ENCODE data around the gene ABCB11.

GRCh38 chr2:168970711-168971233 is 60.4 kb downstream of the ABCB11 start:
- TF ChIP-seq BHLHE40 (IDR thresholded peaks at IDR 0.05; ENCODE audit: low read length), result no peak
- TF ChIP-seq ZFP91 (CRISPR knock-in tag; IDR thresholded peaks at IDR 0.05), result no peak
- no peak for TF ChIP-seq FOXA1 (IDR thresholded peaks at IDR 0.05; ENCODE audit: borderline replicate concordance)
- no peak for TF ChIP-seq MLX (CRISPR knock-in tag; conservative IDR thresholded peaks at IDR 0.05)
- TF ChIP-seq, protein P1, sequence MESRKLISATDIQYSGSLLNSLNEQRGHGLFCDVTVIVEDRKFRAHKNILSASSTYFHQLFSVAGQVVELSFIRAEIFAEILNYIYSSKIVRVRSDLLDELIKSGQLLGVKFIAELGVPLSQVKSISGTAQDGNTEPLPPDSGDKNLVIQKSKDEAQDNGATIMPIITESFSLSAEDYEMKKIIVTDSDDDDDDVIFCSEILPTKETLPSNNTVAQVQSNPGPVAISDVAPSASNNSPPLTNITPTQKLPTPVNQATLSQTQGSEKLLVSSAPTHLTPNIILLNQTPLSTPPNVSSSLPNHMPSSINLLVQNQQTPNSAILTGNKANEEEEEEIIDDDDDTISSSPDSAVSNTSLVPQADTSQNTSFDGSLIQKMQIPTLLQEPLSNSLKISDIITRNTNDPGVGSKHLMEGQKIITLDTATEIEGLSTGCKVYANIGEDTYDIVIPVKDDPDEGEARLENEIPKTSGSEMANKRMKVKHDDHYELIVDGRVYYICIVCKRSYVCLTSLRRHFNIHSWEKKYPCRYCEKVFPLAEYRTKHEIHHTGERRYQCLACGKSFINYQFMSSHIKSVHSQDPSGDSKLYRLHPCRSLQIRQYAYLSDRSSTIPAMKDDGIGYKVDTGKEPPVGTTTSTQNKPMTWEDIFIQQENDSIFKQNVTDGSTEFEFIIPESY (CRISPR knock-in tag; IDR thresholded peaks at IDR 0.05), result no peak
- no peak for TF ChIP-seq ZC3H4 (CRISPR knock-in tag; IDR thresholded peaks at IDR 0.05; ENCODE audit: borderline replicate concordance)
- TF ChIP-seq BRD9 (IDR thresholded peaks at IDR 0.05; ENCODE audit: low read depth, partially characterized antibody), result no peak
- no peak for TF ChIP-seq SP2 (IDR thresholded peaks at IDR 0.05; ENCODE audit: extremely low read depth, low read depth, low read length, poor library complexity, severe bottlenecking)
- TF ChIP-seq, protein P2, sequence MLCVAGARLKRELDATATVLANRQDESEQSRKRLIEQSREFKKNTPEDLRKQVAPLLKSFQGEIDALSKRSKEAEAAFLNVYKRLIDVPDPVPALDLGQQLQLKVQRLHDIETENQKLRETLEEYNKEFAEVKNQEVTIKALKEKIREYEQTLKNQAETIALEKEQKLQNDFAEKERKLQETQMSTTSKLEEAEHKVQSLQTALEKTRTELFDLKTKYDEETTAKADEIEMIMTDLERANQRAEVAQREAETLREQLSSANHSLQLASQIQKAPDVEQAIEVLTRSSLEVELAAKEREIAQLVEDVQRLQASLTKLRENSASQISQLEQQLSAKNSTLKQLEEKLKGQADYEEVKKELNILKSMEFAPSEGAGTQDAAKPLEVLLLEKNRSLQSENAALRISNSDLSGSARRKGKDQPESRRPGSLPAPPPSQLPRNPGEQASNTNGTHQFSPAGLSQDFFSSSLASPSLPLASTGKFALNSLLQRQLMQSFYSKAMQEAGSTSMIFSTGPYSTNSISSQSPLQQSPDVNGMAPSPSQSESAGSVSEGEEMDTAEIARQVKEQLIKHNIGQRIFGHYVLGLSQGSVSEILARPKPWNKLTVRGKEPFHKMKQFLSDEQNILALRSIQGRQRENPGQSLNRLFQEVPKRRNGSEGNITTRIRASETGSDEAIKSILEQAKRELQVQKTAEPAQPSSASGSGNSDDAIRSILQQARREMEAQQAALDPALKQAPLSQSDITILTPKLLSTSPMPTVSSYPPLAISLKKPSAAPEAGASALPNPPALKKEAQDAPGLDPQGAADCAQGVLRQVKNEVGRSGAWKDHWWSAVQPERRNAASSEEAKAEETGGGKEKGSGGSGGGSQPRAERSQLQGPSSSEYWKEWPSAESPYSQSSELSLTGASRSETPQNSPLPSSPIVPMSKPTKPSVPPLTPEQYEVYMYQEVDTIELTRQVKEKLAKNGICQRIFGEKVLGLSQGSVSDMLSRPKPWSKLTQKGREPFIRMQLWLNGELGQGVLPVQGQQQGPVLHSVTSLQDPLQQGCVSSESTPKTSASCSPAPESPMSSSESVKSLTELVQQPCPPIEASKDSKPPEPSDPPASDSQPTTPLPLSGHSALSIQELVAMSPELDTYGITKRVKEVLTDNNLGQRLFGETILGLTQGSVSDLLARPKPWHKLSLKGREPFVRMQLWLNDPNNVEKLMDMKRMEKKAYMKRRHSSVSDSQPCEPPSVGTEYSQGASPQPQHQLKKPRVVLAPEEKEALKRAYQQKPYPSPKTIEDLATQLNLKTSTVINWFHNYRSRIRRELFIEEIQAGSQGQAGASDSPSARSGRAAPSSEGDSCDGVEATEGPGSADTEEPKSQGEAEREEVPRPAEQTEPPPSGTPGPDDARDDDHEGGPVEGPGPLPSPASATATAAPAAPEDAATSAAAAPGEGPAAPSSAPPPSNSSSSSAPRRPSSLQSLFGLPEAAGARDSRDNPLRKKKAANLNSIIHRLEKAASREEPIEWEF (CRISPR knock-in tag; IDR thresholded peaks at IDR 0.05), result no peak
- no peak for TF ChIP-seq MTA3 (IDR thresholded peaks at IDR 0.05; ENCODE audit: borderline replicate concordance)
- no peak for TF ChIP-seq BRF1 (IDR thresholded peaks at IDR 0.05; ENCODE audit: borderline replicate concordance, extremely low read depth, insufficient read length)
- TF ChIP-seq CHD1 (IDR thresholded peaks at IDR 0.05; ENCODE audit: low read length), result no peak
- TF ChIP-seq, protein P3, sequence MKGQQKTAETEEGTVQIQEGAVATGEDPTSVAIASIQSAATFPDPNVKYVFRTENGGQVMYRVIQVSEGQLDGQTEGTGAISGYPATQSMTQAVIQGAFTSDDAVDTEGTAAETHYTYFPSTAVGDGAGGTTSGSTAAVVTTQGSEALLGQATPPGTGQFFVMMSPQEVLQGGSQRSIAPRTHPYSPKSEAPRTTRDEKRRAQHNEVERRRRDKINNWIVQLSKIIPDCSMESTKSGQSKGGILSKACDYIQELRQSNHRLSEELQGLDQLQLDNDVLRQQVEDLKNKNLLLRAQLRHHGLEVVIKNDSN (CRISPR knock-in tag; IDR thresholded peaks at IDR 0.05), result no peak
- no peak for TF ChIP-seq JUND (IDR thresholded peaks at IDR 0.05; ENCODE audit: borderline replicate concordance, low read depth, low read length)
- no peak for TF ChIP-seq JUND (tag; IDR thresholded peaks at IDR 0.05; ENCODE audit: borderline replicate concordance, low read depth, low read length)
